VCaP (cell line): Measurements from ENCODE around the gene FANK1.

ENCODE experiments used
- H3K27ac ChIP-seq: fragments of 450-650 bp; 2 replicates; pipeline ENCODE4 v1.5.1; 2017
- CTCF ChIP-seq: fragments of 450-650 bp; conservative IDR thresholded peaks from 2 replicates; pipeline ENCODE4 v1.5.1; 2017; ENCODE audit warnings: mild to moderate bottlenecking, moderate library complexity

FANK1 gene

DNA sequence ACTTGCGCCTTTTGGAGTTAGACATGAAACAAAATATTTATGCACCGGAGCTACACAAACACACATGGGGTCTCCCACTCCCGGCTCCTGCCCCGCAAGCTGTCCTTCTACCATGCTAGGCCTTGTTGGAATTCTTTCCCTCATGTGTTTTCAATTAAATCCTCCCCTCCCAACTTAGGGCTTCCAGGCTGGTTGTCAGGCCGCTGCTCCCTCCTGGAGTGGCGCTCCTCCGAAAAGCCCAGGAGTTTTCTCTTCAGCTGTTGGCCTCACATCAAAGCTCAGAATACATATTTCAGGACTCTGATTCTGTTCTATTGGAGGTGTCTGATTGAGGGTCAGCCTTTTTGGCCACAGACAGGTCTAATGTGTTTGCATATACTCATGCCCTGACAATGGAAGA is 113.3 kb downstream of the FANK1 start:
- no peak for TF ChIP-seq CTCF
- no peak overlapping the region for H3K27ac ChIP-seq

- no peak for TF ChIP-seq CTCF
- no peak overlapping the region for H3K27ac ChIP-seq
Observed at GRCh38 chr10:126011995-126012394, 115.6 kb downstream of the FANK1 start.

- no peak overlapping the region for H3K27ac ChIP-seq
- TF ChIP-seq CTCF: no peak
Observed at GRCh38 chr10:126012485-126012884, 116.1 kb downstream of the FANK1 start.

DNA sequence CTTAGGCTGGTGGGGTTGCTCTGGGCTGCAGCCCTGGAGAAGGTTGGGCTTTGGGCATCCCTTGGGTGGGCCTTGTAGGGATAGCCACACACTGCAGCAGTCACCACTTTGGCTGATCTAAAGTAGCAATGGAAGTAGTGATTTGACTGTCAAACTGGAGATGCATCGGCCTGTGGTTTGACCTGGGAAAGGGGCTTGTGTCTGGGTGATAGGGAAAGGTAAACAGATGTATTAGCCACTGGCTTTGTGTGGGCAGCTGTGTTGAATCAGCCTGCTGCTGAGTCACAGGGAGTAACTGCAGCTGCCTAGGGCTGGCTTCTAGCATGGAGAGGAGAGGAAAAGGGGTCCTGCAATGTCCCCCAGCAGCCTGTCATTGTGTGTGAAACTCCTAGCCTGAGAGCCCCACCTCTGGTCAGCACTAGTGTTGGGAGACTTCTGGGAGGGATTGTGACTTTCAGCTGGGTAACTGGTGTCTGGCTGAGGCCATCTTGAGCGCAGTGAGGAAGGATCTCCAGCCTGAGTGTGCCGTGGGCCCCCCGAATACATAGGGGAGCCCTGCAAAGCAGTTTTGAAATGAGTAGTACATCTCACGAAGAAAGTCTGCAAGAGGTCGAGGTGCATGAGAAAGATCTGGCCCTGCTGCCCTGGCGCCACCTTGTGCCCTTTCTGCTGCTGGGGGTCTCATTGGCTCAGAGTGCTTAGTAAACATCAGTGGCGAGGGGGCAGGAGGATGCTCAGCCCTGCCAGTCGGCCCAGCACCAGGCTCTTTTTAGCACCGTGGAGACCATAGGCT is 117.3 kb downstream of the FANK1 start:
- no peak overlapping the region for H3K27ac ChIP-seq
- TF ChIP-seq CTCF: no peak

- no peak for TF ChIP-seq CTCF
- H3K27ac ChIP-seq: no peak overlapping the region
Observed at GRCh38 chr10:126014309-126014708, 117.9 kb downstream of the FANK1 start.

- no peak for TF ChIP-seq CTCF
- H3K27ac ChIP-seq: no peak overlapping the region
Observed at GRCh38 chr10:126015413-126015812, 119.0 kb downstream of the FANK1 start.

DNA sequence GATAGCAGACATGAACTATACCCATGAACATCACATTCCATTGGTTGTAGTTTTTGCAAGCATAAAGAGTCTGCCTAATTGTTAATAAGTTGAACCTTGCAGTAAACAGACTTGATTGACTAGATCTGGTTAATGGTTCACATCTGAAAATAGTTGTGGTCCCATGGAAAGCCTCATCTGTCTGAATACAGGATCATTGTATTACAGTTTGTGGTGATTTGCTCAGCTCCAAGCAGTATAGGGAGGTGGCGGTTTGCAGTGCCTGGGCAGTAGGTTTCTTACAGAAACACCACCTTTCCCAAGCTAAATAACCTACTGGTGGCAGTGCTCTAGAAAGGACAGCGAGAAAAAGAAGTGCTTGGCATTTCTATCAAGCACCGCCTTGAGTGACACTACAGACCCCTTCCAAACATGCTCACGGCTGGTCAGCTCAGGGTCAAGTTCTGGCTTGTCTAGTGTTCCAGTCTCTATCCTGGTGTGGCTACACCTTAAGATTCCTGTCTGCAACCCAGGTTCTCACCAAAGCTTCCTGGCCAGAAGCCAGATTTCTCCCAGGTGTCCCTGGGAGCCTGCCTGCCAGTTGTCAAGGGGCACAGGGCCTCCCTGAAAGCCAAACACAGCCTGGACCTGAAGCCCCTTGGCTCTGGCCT is 119.9 kb downstream of the FANK1 start:
- no peak for TF ChIP-seq CTCF
- H3K27ac ChIP-seq: no peak overlapping the region
